DMS79 treated with DMSO at 0.1 percent for 48 hours (cell line): ENCODE measurements around the gene PRR22.
A peak's percentile ranks its signal among the peaks of the same experiment; 100 is the strongest.
"Not testable (repeated sequence)": the region's sequence is repeated elsewhere in the genome, so short reads cannot be mapped to it uniquely, and the experiment has no call there.

ENCODE experiments used
- DNase-seq: peaks from one replicate; lab custom pipeline; 2025; lab: John Stamatoyannopoulos, UW

The PRR22 gene

GRCh38 chr19:5790559-5791520, 6.3 kb upstream of the PRR22 start, which contains the start of gene DUS3L:
DUS3L (minus strand) TSS chr19:5791163; CDS start chr19:5791141, 22 bp downstream.
- DNase-seq: peak; percentile 94

DNA sequence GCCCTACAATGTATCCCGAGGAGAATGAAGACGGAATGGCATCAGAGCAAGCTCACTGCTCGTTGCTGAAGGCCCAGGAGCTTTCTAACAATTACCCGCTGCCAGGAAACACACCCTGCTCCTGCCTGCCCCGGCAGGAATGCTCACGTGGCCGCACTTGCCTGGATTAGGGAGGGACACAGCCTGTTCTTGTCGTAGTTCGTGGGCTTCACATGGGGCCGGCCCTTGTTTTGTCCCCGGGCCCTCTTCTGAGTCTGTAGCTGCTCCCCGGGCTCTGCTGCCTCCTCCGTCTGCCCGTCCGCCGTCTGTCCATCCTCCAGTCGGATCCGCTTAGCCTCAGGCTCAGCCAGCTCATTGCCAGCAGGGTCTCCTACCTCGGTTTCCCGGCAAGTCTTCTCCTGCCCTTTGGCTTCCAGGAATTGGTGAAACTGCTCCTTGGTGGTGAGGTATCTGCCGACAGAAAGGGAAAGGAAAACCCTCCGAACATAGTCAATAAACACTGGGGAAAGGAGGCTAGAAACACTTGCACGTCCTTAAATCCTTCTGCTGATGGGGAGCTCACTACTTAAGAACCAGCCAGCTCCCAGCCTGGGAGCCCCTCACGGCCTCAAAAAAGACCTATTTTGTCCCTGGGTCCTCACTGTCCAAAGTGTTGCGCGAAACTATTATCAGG, 5.5 kb upstream of the PRR22 start:
- DNase-seq: no peak

GRCh38 chr19:5789351-5789761, 4.8 kb upstream of the PRR22 start:
- DNase-seq: no peak

DNA sequence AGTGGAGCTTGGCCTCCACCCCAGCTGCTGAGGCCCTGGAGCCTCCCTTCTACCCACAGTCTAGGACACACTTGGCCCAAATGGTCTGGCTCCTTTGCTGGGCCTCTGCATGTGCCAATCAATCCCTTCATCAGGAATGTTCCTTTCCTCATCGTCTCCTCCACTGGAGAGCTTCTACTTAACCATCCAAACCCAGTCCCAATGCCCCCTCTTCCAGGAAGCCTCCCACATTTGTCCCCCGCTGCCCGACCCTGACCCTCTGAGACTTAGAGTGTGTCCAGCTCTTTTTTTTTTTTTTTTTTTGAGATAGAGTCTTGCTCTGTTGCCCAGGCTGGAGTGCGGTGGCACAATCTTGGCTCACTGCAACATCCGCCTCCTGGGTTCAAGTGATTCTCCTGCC, 3.9 kb upstream of the PRR22 start:
- no peak for DNase-seq

DNA sequence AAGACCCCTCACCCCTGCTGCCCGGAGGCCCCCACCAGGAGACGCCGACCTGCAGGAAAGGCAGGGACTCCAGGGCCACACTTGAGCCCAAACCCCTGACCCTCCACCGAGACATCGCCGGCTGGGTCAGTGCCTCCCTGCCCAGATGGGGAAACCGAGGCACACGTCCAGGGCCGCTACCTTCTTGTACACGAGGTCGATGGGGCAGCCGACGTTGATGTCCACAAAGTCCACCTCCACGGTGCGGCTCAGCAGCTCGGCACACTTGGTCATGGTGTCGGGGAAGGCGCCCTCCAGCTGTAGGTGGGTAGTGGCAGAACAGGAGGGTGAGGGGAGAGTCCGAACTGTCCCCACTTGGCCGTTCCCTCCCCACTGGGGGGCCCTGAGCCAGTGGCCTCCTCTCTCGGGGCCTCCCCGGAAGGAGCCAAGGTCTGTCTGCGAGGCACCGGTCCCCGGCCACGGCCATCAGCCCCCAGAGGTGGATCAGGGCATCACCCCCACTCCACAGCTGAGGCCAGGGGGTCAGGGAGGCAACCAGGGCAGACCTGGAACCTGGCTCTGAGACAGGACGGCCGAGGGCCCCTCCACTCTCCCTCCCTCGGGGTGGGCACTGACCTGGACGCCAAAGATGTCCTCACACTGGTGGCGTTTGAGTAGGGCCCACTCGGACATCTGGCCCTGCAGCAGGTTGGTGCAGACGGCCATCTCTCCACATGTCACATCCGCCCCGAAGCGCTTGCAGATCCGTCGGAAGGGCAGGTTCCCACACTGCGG, 3.0 kb upstream of the PRR22 start:
- no peak for DNase-seq

DNA sequence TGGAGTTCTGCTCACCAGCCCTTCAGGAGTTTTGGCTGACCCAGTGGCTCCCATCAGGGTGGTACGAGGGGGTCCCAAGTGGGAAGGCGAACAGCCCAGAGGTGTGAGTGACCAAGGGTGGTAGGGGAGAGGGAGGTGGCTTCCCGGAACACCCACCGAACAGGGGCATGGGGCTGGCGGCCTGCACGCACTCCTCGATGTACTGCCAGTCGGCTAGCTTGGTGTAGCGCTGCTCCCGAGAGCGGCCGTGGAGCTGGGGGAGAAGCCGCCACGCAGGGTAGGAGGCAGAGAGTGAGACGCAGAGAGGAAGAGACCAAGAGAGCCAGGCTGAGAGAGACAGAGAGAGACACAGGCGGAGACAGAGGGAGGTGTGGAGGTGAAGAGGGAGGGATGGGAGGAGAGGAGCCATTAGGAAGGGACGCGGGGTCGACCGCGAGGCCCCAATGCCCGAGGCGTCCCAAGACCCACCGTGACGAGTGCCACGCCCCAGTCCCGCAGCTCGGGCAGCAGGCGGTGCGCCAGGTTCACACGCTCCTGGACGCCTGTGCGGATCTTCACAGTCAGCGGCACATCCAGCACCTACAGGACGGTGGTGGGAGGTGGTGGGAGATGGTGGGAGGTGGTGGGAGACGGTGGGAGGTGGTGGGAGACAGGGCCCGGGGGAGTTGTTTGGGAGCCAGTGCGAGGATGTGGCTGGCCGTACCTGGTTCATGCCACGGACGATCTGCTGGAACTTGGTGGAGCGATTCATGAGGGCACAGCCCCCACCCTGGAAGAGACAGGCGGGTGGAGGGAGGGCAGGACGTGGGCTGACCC, 2.3 kb upstream of the PRR22 start:
- no peak for DNase-seq

- DNase-seq: no peak
Observed at GRCh38 chr19:5785423-5785822, 877 bp upstream of the PRR22 start.

DNA sequence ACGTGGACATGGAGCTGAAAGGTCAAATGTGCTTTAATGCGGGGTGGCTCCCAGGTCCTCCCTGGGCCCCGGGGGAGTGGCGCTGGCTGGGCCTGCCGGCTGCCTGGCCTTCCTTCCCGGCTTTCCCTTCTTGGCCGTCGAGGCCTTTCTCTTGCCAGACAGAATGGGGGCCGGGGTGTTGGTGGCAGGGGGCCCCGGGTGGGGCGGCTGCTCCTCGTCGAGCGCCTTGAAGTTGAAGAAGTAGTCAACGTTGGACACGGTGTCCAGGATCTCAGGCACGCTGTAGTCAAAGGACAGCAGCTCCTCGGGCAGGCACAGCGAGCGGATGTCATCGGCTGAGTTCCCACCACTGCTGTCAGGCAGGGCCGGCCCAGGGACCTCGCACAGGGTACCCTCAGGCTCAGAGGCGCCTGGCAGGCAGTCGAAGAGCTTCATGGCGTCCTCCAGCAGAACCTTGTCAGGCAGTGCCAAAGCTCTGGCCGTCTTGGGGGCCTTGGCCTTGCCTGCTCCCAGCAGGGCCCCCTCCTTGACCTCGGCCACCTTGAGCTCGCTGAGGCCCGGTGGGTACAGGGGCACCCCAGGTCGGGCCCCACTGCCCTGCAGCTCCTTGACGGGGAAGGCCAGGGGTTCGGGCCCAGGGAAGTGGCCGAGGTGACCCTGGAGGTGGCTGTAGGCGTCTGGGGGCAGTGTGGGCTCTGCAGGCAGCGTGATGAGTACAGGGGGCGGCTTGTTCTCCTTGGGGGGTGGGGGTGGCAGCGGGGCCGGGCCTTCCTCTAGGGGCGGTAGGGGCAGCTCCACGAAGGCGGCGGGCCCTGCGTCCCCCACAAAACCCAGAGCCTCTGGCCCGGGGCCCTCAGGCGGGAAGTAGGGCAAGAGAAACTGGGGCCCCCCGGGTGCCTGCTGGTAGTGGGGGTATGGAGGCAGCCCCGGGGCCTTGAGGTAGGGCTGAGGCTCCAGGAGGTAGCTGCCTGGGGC, 1.3 kb downstream of the PRR22 start:
- DNase-seq: no peak

DNA sequence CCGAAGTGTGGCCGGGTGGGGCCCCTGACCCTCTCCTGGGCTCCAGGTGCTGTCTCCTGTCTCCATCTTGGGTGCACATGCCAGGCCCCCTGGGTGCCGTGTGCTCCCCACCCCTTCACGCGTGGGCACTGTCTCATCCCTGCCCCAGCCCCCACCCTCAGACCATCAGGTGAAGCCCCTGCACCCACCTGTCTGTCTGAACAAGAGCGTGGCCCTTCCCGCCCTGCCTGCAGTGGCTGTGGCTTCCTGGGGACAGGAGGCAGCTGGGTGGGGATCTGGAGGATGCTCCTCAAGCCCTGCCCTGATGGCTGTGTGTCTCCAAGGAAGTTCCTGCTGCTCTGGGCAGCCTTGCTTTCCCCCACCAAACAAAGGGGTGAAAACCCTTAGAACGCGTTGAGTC, 2.2 kb downstream of the PRR22 start:
- DNase-seq: no peak

- DNase-seq: not testable (repeated sequence)
Observed at GRCh38 chr19:5780916-5781315, 3.6 kb downstream of the PRR22 start.

GRCh38 chr19:5778402-5778801, 6.1 kb downstream of the PRR22 start:
- DNase-seq: no peak

DNA sequence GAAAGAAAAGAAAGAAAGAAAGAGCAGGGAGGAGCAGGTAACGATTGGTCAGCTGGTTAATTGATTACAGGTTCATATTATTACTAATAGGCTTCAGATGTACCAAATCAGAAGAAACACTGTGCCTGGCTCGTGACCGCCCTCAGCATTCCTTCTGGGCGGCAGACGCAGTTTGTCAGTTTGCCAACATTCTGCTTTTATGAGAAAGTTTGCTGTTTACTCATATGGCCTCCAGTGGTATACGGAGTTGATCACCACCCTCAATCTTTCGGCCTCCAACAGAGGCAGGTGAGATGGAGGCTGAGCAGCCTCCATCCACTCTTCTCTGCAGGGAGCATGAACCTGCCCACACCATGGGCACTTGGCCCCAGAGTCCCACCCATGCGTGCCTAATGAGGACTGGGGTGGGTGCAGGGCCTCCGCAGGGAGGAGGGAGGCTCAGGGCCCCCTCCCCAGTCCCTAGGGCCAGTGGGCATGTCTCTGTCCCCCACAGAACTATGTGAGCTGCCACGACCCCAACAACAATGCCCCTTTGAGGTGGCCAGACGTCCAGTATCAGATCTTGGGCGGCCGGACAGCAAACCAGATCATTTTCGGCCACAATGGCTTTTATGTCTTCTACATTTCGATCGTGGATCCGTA, 8.8 kb downstream of the PRR22 start:
- DNase-seq: no peak

- no peak for DNase-seq
Observed at GRCh38 chr19:5774921-5775320, 9.6 kb downstream of the PRR22 start.

GRCh38 chr19:5773276-5773675, 11.3 kb downstream of the PRR22 start:
- DNase-seq: no peak

- DNase-seq: no peak
Observed at GRCh38 chr19:5772416-5772815, 12.1 kb downstream of the PRR22 start.

GRCh38 chr19:5767949-5768348, 16.6 kb downstream of the PRR22 start:
- no peak for DNase-seq

GRCh38 chr19:5765220-5765619, 19.3 kb downstream of the PRR22 start:
- no peak for DNase-seq

DNA sequence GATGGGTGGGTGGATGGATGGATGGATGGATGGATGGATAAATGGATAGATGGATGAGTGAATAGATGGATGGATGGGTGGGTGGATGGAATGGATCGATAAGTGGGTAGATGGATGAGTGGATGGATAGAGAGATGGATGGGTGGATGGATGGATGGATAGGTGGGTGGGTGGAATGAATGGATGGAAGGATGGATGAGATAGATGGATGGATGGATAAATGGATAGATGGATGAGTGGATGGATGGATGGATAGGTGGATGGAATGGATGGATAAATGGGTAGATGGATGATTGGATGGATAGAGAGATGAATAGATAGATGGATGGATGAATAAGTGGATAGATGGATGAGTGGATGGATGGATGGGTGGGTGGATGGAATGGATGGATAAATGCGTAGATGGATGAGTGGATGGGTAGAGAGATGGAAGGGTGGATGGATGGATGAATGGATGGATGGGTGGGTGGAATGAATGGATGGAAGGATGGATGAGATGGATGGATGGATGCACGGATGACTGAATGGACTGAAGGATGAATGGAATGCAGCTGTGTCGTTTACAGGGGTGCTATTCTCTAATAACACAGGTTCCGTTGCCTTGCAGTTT, 21.8 kb downstream of the PRR22 start:
- DNase-seq: no peak

- DNase-seq: no peak
Observed at GRCh38 chr19:5753743-5754142, 30.8 kb downstream of the PRR22 start.
